Colonic mucosa (tissue), 4 donors: Measurements from ENCODE around the gene ANKS1B. TPM values are rescaled to one million over a fixed set of nuclear protein-coding genes. Genes with fewer than 3 reads are reported as not detected.

Source experiments
- DNase-seq: peaks from one replicate; pipeline ENCODE4 v3.0.0-alpha.2; 2020
- H3K27ac ChIP-seq: fragments of 200-600 bp; one replicate; pipeline ENCODE4 v1.8.0; 2021
- H3K27me3 ChIP-seq: fragments of 200-600 bp; one replicate; pipeline ENCODE4 v1.8.0; 2021
- H3K36me3 ChIP-seq: fragments of 200-600 bp; one replicate; pipeline ENCODE4 v1.8.0; 2021
- H3K4me1 ChIP-seq: fragments of 200-600 bp; one replicate; pipeline ENCODE4 v1.8.0; 2021; ENCODE audit warnings: mild to moderate bottlenecking
- H3K4me3 ChIP-seq: fragments of 200-600 bp; one replicate; pipeline ENCODE4 v1.8.0; 2021
- H3K9ac ChIP-seq, 2 donors: one replicate each; pipeline ENCODE4 v1.7.0; 2013; ENCODE audit warnings: control low read depth in 2 of 2, low read depth in 2 of 2, low read length in 2 of 2
- H3K9me3 ChIP-seq: fragments of 200-600 bp; one replicate; pipeline ENCODE4 v1.8.0; 2021
- CTCF ChIP-seq: fragments of 200-600 bp; IDR thresholded peaks from one replicate; pipeline ENCODE4 v1.8.0; 2022; ENCODE audit warnings: antibody characterized with exemption, mild to moderate bottlenecking
- intact Hi-C: fragments of 100-400 bp; cut with DNase I; formaldehyde crosslinking; loops from one replicate; pipeline ENCODE4 v1.14.1; 2022
- total RNA-seq, 2 donors: library from RNA; stranded (reverse); fragmentation: NEBNext Ultra II Directional in 1 of 2; extraction: Animal tissue kit (Norgen Biotek cat#: 25700) in 1 of 2; gene quantifications; one replicate each; pipeline ENCODE4 v1.2.1, GENCODE V29; 2021
- donor health status: healthy.
- donor health status: DM: no; HTN: no; CAD: no.
- donor health status: DM: no; HTN: no; CAD: no.

Gene ANKS1B
- total RNA-seq, 2 donors from 2014 or later, result 1.7 to 3.3 TPM

- no peaks in the 10 kb centered on the region for H3K4me1 ChIP-seq
- TF ChIP-seq CTCF, result no peak
- DNase-seq, result no peak
These were observed 488.9 kb downstream of the ANKS1B start for GRCh38 chr12:99495799-99496198.

GRCh38 chr12:99493197-99493596 lies 491.5 kb downstream of the ANKS1B start:
- Histone ChIP-seq H3K36me3 (no peaks in the 10 kb centered on the region), H3K9me3 (no peaks in the 10 kb centered on the region), H3K27ac (no peak overlapping the region), H3K9ac (no peak overlapping the region), H3K4me1 (no peaks in the 10 kb centered on the region), H3K27me3 (no peaks in the 10 kb centered on the region), H3K4me3 (no peak overlapping the region)
- DNase-seq, result no peak
- no peak for TF ChIP-seq CTCF
- intact Hi-C loops, result no loop called here

More at GRCh38 chr12:99495799-99496198, 488.9 kb downstream of the ANKS1B start:
- Histone ChIP-seq H3K4me3 (no peak overlapping the region), H3K27ac (no peak overlapping the region), H3K9me3 (no peaks in the 10 kb centered on the region), H3K27me3 (no peaks in the 10 kb centered on the region), H3K36me3 (no peaks in the 10 kb centered on the region), H3K9ac (no peak overlapping the region)
- intact Hi-C loops, result no loop called here

GRCh38 chr12:99486277-99486676 lies 498.5 kb downstream of the ANKS1B start:
- Histone ChIP-seq H3K27ac (no peak overlapping the region), H3K4me1 (no peaks in the 10 kb centered on the region), H3K36me3 (no peaks in the 10 kb centered on the region), H3K9ac (no peak overlapping the region), H3K4me3 (no peak overlapping the region), H3K9me3 (no peaks in the 10 kb centered on the region), H3K27me3 (no peaks in the 10 kb centered on the region)
- DNase-seq, result no peak
- intact Hi-C loops, result no loop called here
- TF ChIP-seq CTCF, result no peak

GRCh38 chr12:99479149-99479548 lies 505.6 kb downstream of the ANKS1B start:
- intact Hi-C loops, result no loop called here
- Histone ChIP-seq H3K27ac (no peak overlapping the region), H3K9me3 (no peaks in the 10 kb centered on the region), H3K4me1 (no peaks in the 10 kb centered on the region), H3K27me3 (no peaks in the 10 kb centered on the region), H3K36me3 (no peaks in the 10 kb centered on the region), H3K9ac (no peak overlapping the region), H3K4me3 (no peak overlapping the region)
- no peak for TF ChIP-seq CTCF
- no peak for DNase-seq

GRCh38 chr12:99476956-99477355 lies 507.8 kb downstream of the ANKS1B start:
- intact Hi-C loops, result no loop called here
- H3K27me3 ChIP-seq, result no peaks in the 10 kb centered on the region
- H3K36me3 ChIP-seq, result no peaks in the 10 kb centered on the region
- TF ChIP-seq CTCF, result no peak
- no peaks in the 10 kb centered on the region for H3K9me3 ChIP-seq
- H3K4me1 ChIP-seq, result no peaks in the 10 kb centered on the region
- no peak overlapping the region for H3K4me3 ChIP-seq
- DNase-seq, result no peak
- H3K9ac ChIP-seq, result no peak overlapping the region
- no peak overlapping the region for H3K27ac ChIP-seq
